AG04450 (cell line): ENCODE measurements around the gene NR2C2. TPM values are rescaled to one million over a fixed set of nuclear protein-coding genes. Genes with fewer than 3 reads are reported as not detected.

Source experiments
- CTCF ChIA-PET: fragments of 300-600, 350-600 bp; formaldehyde crosslinking; extraction: SDS; loops from one replicate; lab custom pipeline; 2022; ENCODE audit warnings: antibody characterized with exemption, inconsistent platforms; lab: Charles Lee
- POLR2A ChIA-PET: fragments of 350-600 bp; formaldehyde crosslinking; extraction: SDS; loops from one replicate; lab custom pipeline; 2021; ENCODE audit warnings: antibody characterized with exemption, inconsistent platforms; lab: Yijun Ruan, JAX
- DNase-seq: peaks from one replicate; pipeline ENCODE4 v3.0.0-alpha.2; 2011; ENCODE audit warnings: low read depth, low spot score
- H3K27ac ChIP-seq: one replicate; pipeline ENCODE4 v1.5.1; 2012; ENCODE audit warnings: low read depth, low read length, control low read depth
- H3K27me3 ChIP-seq: one replicate; pipeline ENCODE4 v1.6.0; 2012; ENCODE audit warnings: low read length; ENCODE audit not compliant: control insufficient read depth, insufficient read depth
- H3K4me3 ChIP-seq: 2 replicates; pipeline ENCODE4 v1.5.1; 2011; ENCODE audit warnings: mild to moderate bottlenecking, low read depth, low read length, control low read depth
- H3K9me3 ChIP-seq: 2 replicates; pipeline ENCODE4 v1.5.1; 2012; ENCODE audit warnings: low read length; ENCODE audit not compliant: control insufficient read depth, insufficient read depth
- polyA plus RNA-seq: library from polyadenylated mRNA; depleted of rRNA; stranded (reverse); fragments of >200 nt; gene quantifications from 2 replicates; pipeline ENCODE4 v1.2.3, GENCODE V29; 2011
- TF ChIP-seq, protein P1 (sequence below): IDR thresholded peaks from 2 replicates; pipeline ENCODE4 v1.5.1; 2011; ENCODE audit warnings: low read depth, low read length, control low read depth, inconsistent platforms

NR2C2 gene
- polyA plus RNA-seq, 1 experiment, result 16.1 TPM

DNA sequence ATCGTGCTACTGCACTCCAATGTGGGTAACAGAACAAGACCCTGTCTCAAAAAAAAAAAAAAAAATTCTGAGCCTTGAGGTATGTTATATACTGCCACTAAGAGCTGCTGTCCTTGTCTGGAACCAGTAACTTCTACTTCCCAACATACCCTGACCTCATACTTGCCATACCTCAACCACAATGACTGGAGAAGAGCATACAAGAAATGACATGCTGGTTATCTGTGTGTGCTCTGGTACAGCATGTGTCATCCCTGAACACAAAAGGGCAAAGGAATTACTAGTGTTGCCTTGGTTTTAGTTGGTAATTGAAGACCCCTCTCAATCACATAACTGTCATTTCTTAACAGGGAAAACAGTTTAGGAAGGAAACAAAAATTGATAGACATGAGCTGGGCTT is 63.3 kb downstream of the NR2C2 start:
- H3K9me3 ChIP-seq, result no peaks in the 10 kb centered on the region; the same call in 1 of the 2 replicates
- TF ChIP-seq, protein P1, sequence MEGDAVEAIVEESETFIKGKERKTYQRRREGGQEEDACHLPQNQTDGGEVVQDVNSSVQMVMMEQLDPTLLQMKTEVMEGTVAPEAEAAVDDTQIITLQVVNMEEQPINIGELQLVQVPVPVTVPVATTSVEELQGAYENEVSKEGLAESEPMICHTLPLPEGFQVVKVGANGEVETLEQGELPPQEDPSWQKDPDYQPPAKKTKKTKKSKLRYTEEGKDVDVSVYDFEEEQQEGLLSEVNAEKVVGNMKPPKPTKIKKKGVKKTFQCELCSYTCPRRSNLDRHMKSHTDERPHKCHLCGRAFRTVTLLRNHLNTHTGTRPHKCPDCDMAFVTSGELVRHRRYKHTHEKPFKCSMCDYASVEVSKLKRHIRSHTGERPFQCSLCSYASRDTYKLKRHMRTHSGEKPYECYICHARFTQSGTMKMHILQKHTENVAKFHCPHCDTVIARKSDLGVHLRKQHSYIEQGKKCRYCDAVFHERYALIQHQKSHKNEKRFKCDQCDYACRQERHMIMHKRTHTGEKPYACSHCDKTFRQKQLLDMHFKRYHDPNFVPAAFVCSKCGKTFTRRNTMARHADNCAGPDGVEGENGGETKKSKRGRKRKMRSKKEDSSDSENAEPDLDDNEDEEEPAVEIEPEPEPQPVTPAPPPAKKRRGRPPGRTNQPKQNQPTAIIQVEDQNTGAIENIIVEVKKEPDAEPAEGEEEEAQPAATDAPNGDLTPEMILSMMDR, result no peak
- no peak overlapping the region for H3K4me3 ChIP-seq
- no peak for DNase-seq
- CTCF ChIA-PET, result no interaction called here
- no peak overlapping the region for H3K27ac ChIP-seq
- no peaks in the 10 kb centered on the region for H3K27me3 ChIP-seq
- POLR2A ChIA-PET, result interaction anchor here (0.7 kb wide), 1 partner anchor 10 kb away, joined by 3 read pairs; no protein-coding TSS in a partner anchor

DNA sequence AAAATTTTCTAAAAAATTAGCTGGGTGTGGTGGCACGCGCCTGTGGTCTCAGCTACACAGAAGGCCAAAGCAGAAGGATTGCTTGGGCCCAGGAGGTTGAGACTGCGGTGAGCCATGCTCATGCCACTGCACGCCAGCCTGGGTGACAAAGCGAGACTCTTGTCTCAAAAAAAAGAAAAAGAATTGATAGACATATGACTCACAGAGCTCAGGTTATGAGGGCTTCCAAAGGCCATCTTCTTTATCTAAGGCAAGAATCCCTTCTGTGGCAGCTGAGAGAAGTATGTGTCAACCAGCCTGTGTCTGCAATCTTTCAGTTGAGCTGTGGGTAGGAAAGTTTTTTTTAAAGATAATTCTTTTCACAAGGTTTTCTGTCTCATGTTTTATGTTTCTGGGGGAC is 63.8 kb downstream of the NR2C2 start:
- CTCF ChIA-PET, result no interaction called here
- Histone ChIP-seq H3K27ac (no peak overlapping the region), H3K4me3 (no peak overlapping the region), H3K9me3 (no peaks in the 10 kb centered on the region; the same call in 1 of the 2 replicates), H3K27me3 (no peaks in the 10 kb centered on the region)
- POLR2A ChIA-PET, result interaction anchor here (0.5 kb wide), 1 partner anchor 22 kb away, joined by 3 read pairs; no protein-coding TSS in a partner anchor
- TF ChIP-seq, protein P1, result no peak
- DNase-seq, result no peak

DNA sequence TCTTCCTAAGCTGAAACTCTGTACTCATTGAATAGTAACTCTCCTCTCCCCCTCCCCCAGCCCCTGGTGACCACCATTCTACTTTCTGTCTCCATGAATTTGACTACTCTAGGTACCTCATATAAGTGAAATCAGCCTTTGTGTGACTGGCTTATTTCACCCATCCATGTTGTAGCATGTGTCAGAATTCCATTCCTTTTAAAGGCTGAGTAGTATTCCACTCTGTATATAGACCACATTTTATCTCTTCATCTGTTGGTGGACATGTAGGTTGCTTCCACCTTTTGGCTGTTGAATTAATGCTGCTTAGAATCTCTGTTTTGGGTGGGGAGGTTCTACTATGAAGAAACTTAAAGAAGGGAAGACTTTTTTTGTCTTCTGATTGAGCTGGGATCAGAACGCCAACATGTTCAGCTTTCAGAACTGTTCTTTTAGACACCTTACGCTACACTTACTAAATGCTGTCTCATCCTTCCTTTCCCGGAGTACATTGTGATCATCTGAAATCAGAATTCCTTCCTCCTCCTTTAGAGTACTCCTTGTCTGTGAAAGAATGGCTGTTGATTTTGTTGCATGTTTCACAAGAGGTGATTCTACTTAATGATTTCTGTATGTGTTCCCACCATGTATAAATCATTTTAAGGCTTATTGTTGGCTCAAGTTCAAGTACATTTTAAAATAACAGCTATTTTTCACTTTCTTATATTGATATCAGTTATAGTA is 67.4 kb downstream of the NR2C2 start:
- H3K27ac ChIP-seq, result no peak overlapping the region
- POLR2A ChIA-PET, result no interaction called here
- H3K9me3 ChIP-seq, result no peaks in the 10 kb centered on the region
- H3K4me3 ChIP-seq, result no peak overlapping the region
- no peak for DNase-seq
- CTCF ChIA-PET, result no interaction called here
- H3K27me3 ChIP-seq, result no peaks in the 10 kb centered on the region
- TF ChIP-seq, protein P1, result no peak

GRCh38 chr3:15015456-15015855 is 68.1 kb downstream of the NR2C2 start:
- Histone ChIP-seq H3K9me3 (no peaks in the 10 kb centered on the region), H3K27ac (no peak overlapping the region), H3K4me3 (no peak overlapping the region), H3K27me3 (no peaks in the 10 kb centered on the region)
- TF ChIP-seq, protein P1, result no peak
- CTCF ChIA-PET, result no interaction called here
- POLR2A ChIA-PET, result no interaction called here
- no peak for DNase-seq

- no peak for DNase-seq
- Histone ChIP-seq H3K27ac (no peak overlapping the region), H3K9me3 (no peaks in the 10 kb centered on the region), H3K4me3 (no peak overlapping the region), H3K27me3 (no peaks in the 10 kb centered on the region)
- ChIA-PET CTCF (interaction anchor here (1.7 kb wide), 1 partner anchor 91 kb away, joined by 4 read pairs; no protein-coding TSS in a partner anchor), POLR2A (no interaction called here)
- TF ChIP-seq, protein P1, result no peak
These were observed 69.8 kb downstream of the NR2C2 start for GRCh38 chr3:15017191-15017590.
